Karpas-422 (cell line): ENCODE data around the gene RELT. TPM values are rescaled to one million over a fixed set of nuclear protein-coding genes. Genes with fewer than 3 reads are reported as not detected.

Experiments used
- DNase-seq: peaks from one replicate; pipeline ENCODE4 v3.0.0-alpha.2; 2015
- H2AFZ ChIP-seq: fragments of 200-600 bp; sonication (generic); 2 replicates; pipeline ENCODE4 v1.6.1; 2014; ENCODE audit warnings: antibody characterized with exemption, low read length, mixed read lengths
- H3K27ac ChIP-seq: fragments of 200-600 bp; sonication (generic); 2 replicates; pipeline ENCODE4 v1.5.1; 2014; ENCODE audit warnings: mild to moderate bottlenecking, low read length, moderate library complexity
- H3K27me3 ChIP-seq: fragments of 200-600 bp; sonication (generic); 2 replicates; pipeline ENCODE4 v1.6.1; 2014; ENCODE audit warnings: low read length, mixed read lengths
- H3K36me3 ChIP-seq: fragments of 200-600 bp; sonication (generic); 2 replicates; pipeline ENCODE4 v1.6.1; 2014; ENCODE audit warnings: low read length, mixed read lengths; ENCODE audit not compliant: insufficient read depth
- H3K4me1 ChIP-seq: fragments of 200-600 bp; sonication (generic); 2 replicates; pipeline ENCODE4 v1.6.1; 2014; ENCODE audit warnings: mild to moderate bottlenecking, low read length, mixed read lengths
- H3K4me2 ChIP-seq: fragments of 200-600 bp; sonication (generic); 2 replicates; pipeline ENCODE4 v1.6.1; 2014; ENCODE audit warnings: low read length, low read depth, mild to moderate bottlenecking; ENCODE audit not compliant: poor library complexity, severe bottlenecking
- H3K4me3 ChIP-seq: fragments of 200-600 bp; sonication (generic); 2 replicates; pipeline ENCODE4 v1.5.1; 2014; ENCODE audit warnings: mild to moderate bottlenecking, antibody characterized with exemption, low read length, mixed read lengths
- H3K79me2 ChIP-seq: fragments of 200-600 bp; sonication (generic); 2 replicates; pipeline ENCODE4 v1.6.1; 2014; ENCODE audit warnings: mild to moderate bottlenecking, low read length, mixed read lengths
- H3K9ac ChIP-seq: fragments of 200-600 bp; sonication (generic); 2 replicates; pipeline ENCODE4 v1.6.0; 2014; ENCODE audit warnings: low read length
- H3K9me2 ChIP-seq: fragments of 200-600 bp; sonication (generic), shearing (Covaris generic); replicated peaks from 2 replicates; pipeline ENCODE4 v1.6.0; 2014; ENCODE audit warnings: mild to moderate bottlenecking, low read length, moderate library complexity; ENCODE audit not compliant: insufficient read depth
- H3K9me3 ChIP-seq: fragments of 300-700, 200-600 bp; sonication (generic); 2 replicates; pipeline ENCODE4 v1.6.1; 2014; ENCODE audit warnings: low read length, mixed read lengths
- H4K20me1 ChIP-seq: fragments of 200-600 bp; sonication (generic); 2 replicates; pipeline ENCODE4 v1.6.1; 2014; ENCODE audit warnings: mild to moderate bottlenecking, antibody characterized with exemption, low read length, low read depth; ENCODE audit not compliant: insufficient read depth
- total RNA-seq: library from RNA; depleted of rRNA; stranded (reverse); fragments of >200 nt; shearing (Covaris generic); gene quantifications from 2 replicates; pipeline ENCODE4 v1.2.3, GENCODE V29; 2014; ENCODE audit warnings: low replicate concordance

The RELT gene
- total RNA-seq, 1 experiment from 2014 or later, result 21.7 TPM

- no peaks in the 10 kb centered on the region for H3K9me3 ChIP-seq
- H3K9me2 ChIP-seq, result no peaks in the 10 kb centered on the region
- no peak overlapping the region for H2AFZ ChIP-seq
- no peak for DNase-seq
- peaks cover 14% of the 10 kb centered on the region; the same call in 1 of the 2 replicates for H4K20me1 ChIP-seq
- H3K4me2 ChIP-seq, result no peak overlapping the region
- H3K4me1 ChIP-seq, result peaks cover 33% of the 10 kb centered on the region
- H3K27ac ChIP-seq, result no peak overlapping the region
- H3K27me3 ChIP-seq, result no peaks in the 10 kb centered on the region
- no peak overlapping the region for H3K4me3 ChIP-seq
- H3K36me3 ChIP-seq, result peaks cover 19% of the 10 kb centered on the region
- H3K79me2 ChIP-seq, result peaks cover 17% of the 10 kb centered on the region
- no peak overlapping the region for H3K9ac ChIP-seq
Measured at GRCh38 chr11:73394416-73395296, 18.5 kb downstream of the RELT start.

GRCh38 chr11:73395297-73396208, 19.4 kb downstream of the RELT start:
- DNase-seq, result no peak
- Histone ChIP-seq H3K27me3 (no peaks in the 10 kb centered on the region), H3K36me3 (peaks cover 24% of the 10 kb centered on the region)

GRCh38 chr11:73396251-73396930, 20.2 kb downstream of the RELT start:
- Histone ChIP-seq H4K20me1 (peaks cover 5% of the 10 kb centered on the region; the same call in 1 of the 2 replicates), H3K27me3 (no peaks in the 10 kb centered on the region), H3K27ac (no peak overlapping the region), H2AFZ (no peak overlapping the region), H3K4me1 (peaks cover 16% of the 10 kb centered on the region), H3K9me2 (no peaks in the 10 kb centered on the region), H3K9me3 (no peaks in the 10 kb centered on the region), H3K4me2 (no peak overlapping the region), H3K9ac (no peak overlapping the region), H3K36me3 (peaks cover 25% of the 10 kb centered on the region), H3K79me2 (no peaks in the 10 kb centered on the region), H3K4me3 (no peak overlapping the region)
- no peak for DNase-seq

More at GRCh38 chr11:73395297-73396208, 19.4 kb downstream of the RELT start:
- Histone ChIP-seq H3K9ac (no peak overlapping the region), H3K9me3 (no peaks in the 10 kb centered on the region), H3K79me2 (peaks cover 8% of the 10 kb centered on the region), H3K4me3 (no peak overlapping the region), H3K9me2 (no peaks in the 10 kb centered on the region), H2AFZ (no peak overlapping the region), H3K4me1 (peaks cover 24% of the 10 kb centered on the region), H3K27ac (no peak overlapping the region), H3K4me2 (no peak overlapping the region), H4K20me1 (peaks cover 7% of the 10 kb centered on the region; the same call in 1 of the 2 replicates)

GRCh38 chr11:73396985-73397384, 20.8 kb downstream of the RELT start:
- Histone ChIP-seq H3K4me3 (no peak overlapping the region), H3K27me3 (no peaks in the 10 kb centered on the region), H3K4me1 (peaks cover 10% of the 10 kb centered on the region), H3K36me3 (peaks cover 25% of the 10 kb centered on the region), H4K20me1 (peaks cover 5% of the 10 kb centered on the region; the same call in 1 of the 2 replicates), H3K27ac (no peak overlapping the region), H3K9ac (no peak overlapping the region), H3K4me2 (no peak overlapping the region), H3K9me2 (no peaks in the 10 kb centered on the region), H2AFZ (no peak overlapping the region), H3K9me3 (no peaks in the 10 kb centered on the region), H3K79me2 (no peaks in the 10 kb centered on the region)
- no peak for DNase-seq

- no peak overlapping the region for H3K27ac ChIP-seq
- no peak overlapping the region for H3K9ac ChIP-seq
- no peak overlapping the region for H3K4me2 ChIP-seq
- peaks cover 25% of the 10 kb centered on the region for H3K36me3 ChIP-seq
- H3K27me3 ChIP-seq, result no peaks in the 10 kb centered on the region
- no peak overlapping the region for H3K4me3 ChIP-seq
- peaks cover 7% of the 10 kb centered on the region for H3K4me1 ChIP-seq
- peaks cover 5% of the 10 kb centered on the region; the same call in 1 of the 2 replicates for H4K20me1 ChIP-seq
- no peaks in the 10 kb centered on the region for H3K9me2 ChIP-seq
- H2AFZ ChIP-seq, result no peak overlapping the region
- no peaks in the 10 kb centered on the region for H3K9me3 ChIP-seq
- no peaks in the 10 kb centered on the region for H3K79me2 ChIP-seq
- DNase-seq, result no peak
Measured at GRCh38 chr11:73397468-73398131, 21.4 kb downstream of the RELT start.

GRCh38 chr11:73398132-73398526, 21.9 kb downstream of the RELT start:
- Histone ChIP-seq H3K4me2 (no peak overlapping the region), H3K36me3 (peaks cover 25% of the 10 kb centered on the region), H3K27me3 (no peaks in the 10 kb centered on the region), H3K9ac (no peak overlapping the region), H2AFZ (no peak overlapping the region), H3K9me3 (no peaks in the 10 kb centered on the region), H3K79me2 (no peaks in the 10 kb centered on the region), H4K20me1 (0 out of 2 replicates have a peak, but pooled peaks cover 5% of the 10 kb centered on the region), H3K9me2 (no peaks in the 10 kb centered on the region), H3K27ac (no peak overlapping the region), H3K4me3 (no peak overlapping the region), H3K4me1 (peaks cover 3% of the 10 kb centered on the region)
- no peak for DNase-seq

- Histone ChIP-seq H3K36me3 (peaks cover 24% of the 10 kb centered on the region), H3K4me2 (no peak overlapping the region), H3K27me3 (no peaks in the 10 kb centered on the region), H3K9me2 (no peaks in the 10 kb centered on the region), H4K20me1 (0 out of 2 replicates have a peak, but pooled peaks cover 5% of the 10 kb centered on the region), H3K79me2 (no peaks in the 10 kb centered on the region), H2AFZ (no peak overlapping the region), H3K4me3 (no peak overlapping the region), H3K27ac (no peak overlapping the region), H3K9me3 (no peaks in the 10 kb centered on the region), H3K9ac (no peak overlapping the region), H3K4me1 (no peaks in the 10 kb centered on the region)
- DNase-seq, result no peak
Measured at GRCh38 chr11:73398721-73399120, 22.5 kb downstream of the RELT start.
